ENCODE results near the gene NOL8.

Gene NOL8

DNA sequence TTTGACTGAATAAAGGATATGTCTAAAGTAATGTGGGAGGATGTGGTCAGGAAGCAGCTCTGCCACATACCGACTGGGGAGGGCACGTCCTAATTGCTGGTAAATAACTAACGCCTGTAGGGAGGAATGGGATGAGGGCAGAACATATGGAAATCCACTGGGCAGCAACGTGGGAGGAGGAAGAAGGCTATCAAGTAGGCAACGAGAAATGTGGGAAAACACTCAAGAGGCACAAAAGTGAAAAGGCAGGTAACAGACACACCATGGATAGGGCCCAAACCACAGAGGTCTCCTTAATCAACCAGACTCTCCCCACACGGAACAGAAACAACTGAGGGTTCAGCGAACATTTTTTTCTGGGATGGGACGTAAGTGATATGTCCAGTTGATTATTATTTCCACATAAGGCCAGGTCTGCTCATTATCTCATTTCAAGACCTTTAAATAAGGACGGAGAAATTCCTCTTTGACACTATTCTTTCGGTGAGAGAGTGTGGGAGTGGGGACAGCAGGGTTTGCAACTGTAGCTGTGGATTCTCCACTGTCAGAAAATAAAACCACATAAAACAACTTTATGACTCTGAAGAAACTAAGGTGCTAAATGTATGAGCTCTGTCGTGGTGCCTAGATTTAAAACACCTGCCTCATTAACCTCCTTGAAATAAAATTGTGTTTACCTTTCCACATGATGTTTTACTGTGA, 48.7 kb downstream of the NOL8 start:
- Histone ChIP-seq H3K27me3 (replicated peaks; ENCODE audit: control insufficient read depth, insufficient read depth, low read length, poor library complexity, severe bottlenecking) (no peaks in the 10 kb centered on the region), H3K9me3 (ENCODE audit: control insufficient read depth, low read length) (no peaks in the 10 kb centered on the region), H3K4me3 (ENCODE audit: insufficient read depth, low read depth, low read length, poor library complexity, severe bottlenecking) (no peak overlapping the region), H3K27ac (ENCODE audit: insufficient read depth, low read length, poor library complexity, severe bottlenecking) (no peak overlapping the region), H3K36me3 (ENCODE audit: control insufficient read depth, insufficient read depth, low read length) (peaks cover 79% of the 10 kb centered on the region), H3K4me1 (ENCODE audit: control insufficient read depth, insufficient read depth, low read length, poor library complexity, severe bottlenecking) (peaks cover 6% of the 10 kb centered on the region)
- DNase-seq = no peak

DNA sequence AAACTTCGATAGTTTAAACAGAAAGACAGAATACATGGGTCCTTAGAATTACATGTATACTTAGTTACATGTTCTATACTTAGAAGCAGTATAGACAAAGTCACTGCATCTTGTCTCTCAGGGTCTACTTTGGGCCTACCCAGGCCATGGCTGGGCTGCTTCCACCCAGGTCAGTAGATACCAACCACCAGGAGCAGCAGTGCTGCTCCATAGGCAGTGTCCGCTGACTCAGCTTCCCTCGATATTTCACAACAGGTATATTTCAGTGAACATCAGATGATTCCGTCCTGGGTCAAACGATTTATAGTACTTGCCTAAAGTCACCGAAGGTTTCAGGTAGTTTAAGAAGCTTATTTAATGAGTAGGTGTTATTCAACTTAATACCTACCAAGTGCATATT, 49.6 kb downstream of the NOL8 start:
- Histone ChIP-seq H3K4me1 (ENCODE audit: control insufficient read depth, insufficient read depth, low read length, poor library complexity, severe bottlenecking) (peaks cover 6% of the 10 kb centered on the region), H3K4me3 (ENCODE audit: insufficient read depth, low read depth, low read length, poor library complexity, severe bottlenecking) (no peak overlapping the region), H3K36me3 (ENCODE audit: control insufficient read depth, insufficient read depth, low read length) (peaks cover 79% of the 10 kb centered on the region), H3K9me3 (ENCODE audit: control insufficient read depth, low read length) (no peaks in the 10 kb centered on the region), H3K27ac (ENCODE audit: insufficient read depth, low read length, poor library complexity, severe bottlenecking) (no peak overlapping the region), H3K27me3 (replicated peaks; ENCODE audit: control insufficient read depth, insufficient read depth, low read length, poor library complexity, severe bottlenecking) (no peaks in the 10 kb centered on the region)
- no peak for DNase-seq

DNA sequence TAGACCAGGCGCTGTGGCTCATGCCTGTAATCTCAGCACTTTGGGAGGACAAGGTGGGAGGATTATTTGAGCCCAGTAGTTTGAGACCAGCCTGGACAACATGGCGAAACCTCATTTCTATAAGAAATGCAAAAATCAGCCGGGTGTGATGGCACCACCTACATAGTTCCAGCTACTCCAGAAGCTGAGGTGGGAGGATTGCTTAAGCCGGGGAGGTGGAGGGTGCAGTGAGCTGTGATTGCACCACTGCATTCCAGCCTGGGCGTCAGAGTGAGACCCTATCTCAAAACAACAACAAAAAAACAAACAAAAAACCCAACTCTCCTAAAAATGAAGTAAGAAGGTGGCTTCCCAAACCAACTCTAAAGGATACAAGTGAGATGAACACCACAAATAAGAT, 54.6 kb downstream of the NOL8 start:
- no peaks in the 10 kb centered on the region for H3K4me1 ChIP-seq (ENCODE audit: control insufficient read depth, insufficient read depth, low read length, poor library complexity, severe bottlenecking)
- H3K4me3 ChIP-seq (ENCODE audit: insufficient read depth, low read depth, low read length, poor library complexity, severe bottlenecking) = no peak overlapping the region
- no peak for DNase-seq
- H3K27me3 ChIP-seq (replicated peaks; ENCODE audit: control insufficient read depth, insufficient read depth, low read length, poor library complexity, severe bottlenecking) = no peaks in the 10 kb centered on the region
- no peak overlapping the region for H3K27ac ChIP-seq (ENCODE audit: insufficient read depth, low read length, poor library complexity, severe bottlenecking)
- peaks cover 88% of the 10 kb centered on the region for H3K36me3 ChIP-seq (ENCODE audit: control insufficient read depth, insufficient read depth, low read length)
- H3K9me3 ChIP-seq (ENCODE audit: control insufficient read depth, low read length) = no peaks in the 10 kb centered on the region

DNA sequence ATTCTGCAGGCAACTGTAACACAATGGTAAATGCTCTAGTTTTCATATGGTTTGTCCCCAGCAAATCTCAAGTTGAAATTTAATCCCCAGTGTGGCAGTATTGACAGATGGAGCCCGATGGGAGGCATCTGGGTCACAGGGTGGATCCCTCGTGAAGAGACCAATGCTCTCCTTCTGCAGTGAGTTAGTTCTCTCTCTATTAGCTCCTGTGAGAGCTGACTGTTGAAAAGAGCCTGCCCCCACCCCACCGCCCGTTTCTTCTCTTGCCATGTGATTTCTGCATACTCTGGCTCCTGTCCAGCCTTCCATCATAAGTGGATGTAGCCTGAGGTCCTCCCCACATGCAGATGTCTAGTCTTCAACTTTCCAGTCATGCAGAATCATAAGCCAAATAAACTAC, 58.7 kb downstream of the NOL8 start:
- no peak for DNase-seq
- H3K4me1 ChIP-seq (ENCODE audit: control insufficient read depth, insufficient read depth, low read length, poor library complexity, severe bottlenecking) = no peaks in the 10 kb centered on the region
- H3K36me3 ChIP-seq (ENCODE audit: control insufficient read depth, insufficient read depth, low read length) = peaks cover 91% of the 10 kb centered on the region
- H3K4me3 ChIP-seq (ENCODE audit: insufficient read depth, low read depth, low read length, poor library complexity, severe bottlenecking) = no peak overlapping the region
- H3K27me3 ChIP-seq (replicated peaks; ENCODE audit: control insufficient read depth, insufficient read depth, low read length, poor library complexity, severe bottlenecking) = no peaks in the 10 kb centered on the region
- no peaks in the 10 kb centered on the region for H3K9me3 ChIP-seq (ENCODE audit: control insufficient read depth, low read length)
- no peak overlapping the region for H3K27ac ChIP-seq (ENCODE audit: insufficient read depth, low read length, poor library complexity, severe bottlenecking)

DNA sequence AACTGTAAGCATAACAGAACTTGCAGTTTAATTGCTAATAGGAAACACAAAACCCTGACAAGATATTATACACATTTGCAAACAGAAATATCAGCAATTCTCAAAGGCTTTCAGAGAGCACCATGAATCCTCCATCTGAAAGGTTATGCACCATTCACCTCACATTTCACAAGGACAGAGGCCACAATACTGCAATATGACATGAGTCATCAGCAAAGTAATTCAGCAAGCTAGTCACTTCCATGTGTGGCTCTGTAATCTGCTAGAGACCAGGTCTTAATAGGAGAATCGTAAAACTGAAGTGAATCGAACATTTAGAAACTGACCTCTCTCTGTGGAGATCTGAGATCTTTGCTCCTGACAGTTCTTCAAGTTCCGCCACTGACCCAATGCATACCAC, 60.0 kb downstream of the NOL8 start:
- Histone ChIP-seq H3K4me3 (ENCODE audit: insufficient read depth, low read depth, low read length, poor library complexity, severe bottlenecking) (no peak overlapping the region), H3K36me3 (ENCODE audit: control insufficient read depth, insufficient read depth, low read length) (peaks cover 93% of the 10 kb centered on the region), H3K27me3 (replicated peaks; ENCODE audit: control insufficient read depth, insufficient read depth, low read length, poor library complexity, severe bottlenecking) (no peaks in the 10 kb centered on the region), H3K4me1 (ENCODE audit: control insufficient read depth, insufficient read depth, low read length, poor library complexity, severe bottlenecking) (no peaks in the 10 kb centered on the region), H3K9me3 (ENCODE audit: control insufficient read depth, low read length) (no peaks in the 10 kb centered on the region), H3K27ac (ENCODE audit: insufficient read depth, low read length, poor library complexity, severe bottlenecking) (no peak overlapping the region)
- DNase-seq = no peak

DNA sequence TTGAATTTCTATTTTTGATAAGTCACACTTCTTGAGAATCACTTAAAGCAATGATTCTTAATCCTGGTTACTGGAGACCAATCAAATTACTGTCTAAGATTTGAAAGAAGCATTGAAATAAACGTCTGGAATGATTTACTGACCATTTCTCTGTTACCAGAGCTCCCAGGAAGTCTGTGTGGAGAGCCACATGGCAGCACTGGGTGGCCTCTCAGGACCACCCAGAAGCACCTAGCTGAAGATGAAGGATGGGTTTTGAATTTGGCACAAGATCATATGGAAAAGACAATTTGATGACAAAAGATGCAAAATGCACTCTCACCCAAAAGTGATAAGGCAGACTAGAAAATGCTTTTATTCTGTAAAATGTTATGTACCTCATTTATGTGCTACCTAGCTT, 62.0 kb downstream of the NOL8 start:
- DNase-seq = no peak
- Histone ChIP-seq H3K4me1 (ENCODE audit: control insufficient read depth, insufficient read depth, low read length, poor library complexity, severe bottlenecking) (no peaks in the 10 kb centered on the region), H3K9me3 (ENCODE audit: control insufficient read depth, low read length) (no peaks in the 10 kb centered on the region), H3K27me3 (replicated peaks; ENCODE audit: control insufficient read depth, insufficient read depth, low read length, poor library complexity, severe bottlenecking) (no peaks in the 10 kb centered on the region), H3K4me3 (ENCODE audit: insufficient read depth, low read depth, low read length, poor library complexity, severe bottlenecking) (no peak overlapping the region), H3K27ac (ENCODE audit: insufficient read depth, low read length, poor library complexity, severe bottlenecking) (no peak overlapping the region), H3K36me3 (ENCODE audit: control insufficient read depth, insufficient read depth, low read length) (peaks cover 93% of the 10 kb centered on the region)

DNA sequence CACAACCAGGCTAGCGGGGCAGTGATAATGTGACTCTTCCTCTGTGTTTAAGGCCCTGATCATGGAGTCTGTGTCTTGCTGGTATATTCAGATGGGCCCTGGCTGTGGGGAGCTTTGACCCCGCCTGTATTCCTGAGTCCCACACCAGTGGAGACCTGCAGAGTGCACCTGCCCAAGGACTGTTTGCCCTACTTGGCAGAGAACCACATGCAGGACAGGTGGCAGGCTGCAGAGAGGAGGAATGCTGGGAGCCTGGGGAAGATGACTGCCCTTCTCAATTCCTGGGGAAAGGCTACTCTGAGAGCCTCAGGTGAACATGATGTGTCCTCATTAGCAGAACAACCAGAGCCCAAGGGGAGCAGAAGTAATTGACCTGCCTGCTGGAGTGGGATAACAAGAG, 67.8 kb downstream of the NOL8 start:
- Histone ChIP-seq H3K4me1 (ENCODE audit: control insufficient read depth, insufficient read depth, low read length, poor library complexity, severe bottlenecking) (no peaks in the 10 kb centered on the region), H3K27ac (ENCODE audit: insufficient read depth, low read length, poor library complexity, severe bottlenecking) (no peak overlapping the region), H3K27me3 (replicated peaks; ENCODE audit: control insufficient read depth, insufficient read depth, low read length, poor library complexity, severe bottlenecking) (no peaks in the 10 kb centered on the region), H3K36me3 (ENCODE audit: control insufficient read depth, insufficient read depth, low read length) (peaks cover 92% of the 10 kb centered on the region), H3K9me3 (ENCODE audit: control insufficient read depth, low read length) (no peaks in the 10 kb centered on the region), H3K4me3 (ENCODE audit: insufficient read depth, low read depth, low read length, poor library complexity, severe bottlenecking) (no peak overlapping the region)
- DNase-seq = no peak

DNA sequence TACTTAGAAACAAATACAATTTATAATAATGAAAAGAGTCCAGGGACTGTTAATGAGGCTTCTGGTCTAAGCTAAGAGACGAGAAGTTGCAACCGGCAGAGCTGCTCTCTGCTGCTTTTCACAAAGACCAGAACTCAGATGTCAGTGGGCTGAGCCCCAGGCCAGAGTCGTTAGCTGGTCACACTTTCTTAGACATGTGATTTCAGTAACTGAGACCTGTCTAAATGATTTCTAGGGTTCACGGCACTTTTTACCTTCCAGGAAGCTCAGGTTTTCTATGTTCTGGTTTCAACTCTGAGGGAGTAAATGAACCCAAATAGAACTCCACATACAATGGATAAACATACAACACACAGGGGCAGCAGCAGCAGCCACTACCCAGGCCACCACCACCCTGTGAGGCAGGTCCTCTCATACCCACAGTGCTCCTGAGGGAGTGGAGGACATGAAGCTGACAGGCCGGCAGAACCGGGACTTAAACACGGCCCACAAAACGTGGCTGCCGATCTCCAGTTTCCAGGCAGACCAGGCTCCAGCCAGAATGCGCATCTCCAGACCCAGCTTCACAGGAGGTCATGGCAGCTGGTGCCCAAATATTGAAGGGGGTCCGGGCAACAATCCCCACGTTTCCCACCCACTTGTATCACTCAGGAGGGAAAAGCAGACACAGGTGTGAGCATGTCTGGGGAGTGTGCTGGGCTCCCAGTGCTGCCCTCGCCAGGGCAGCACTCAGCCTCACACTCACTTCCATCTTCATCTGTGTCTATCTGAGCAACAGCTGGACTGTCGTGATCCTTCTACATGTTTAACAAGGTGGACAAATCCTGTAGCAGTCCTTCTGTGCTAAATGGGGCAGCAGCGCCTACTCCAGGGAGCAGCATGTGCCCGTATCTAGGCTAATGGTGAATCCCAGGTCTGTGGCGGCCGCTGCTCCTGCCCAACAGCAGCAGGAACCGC, 70.5 kb downstream of the NOL8 start:
- Histone ChIP-seq H3K27ac (ENCODE audit: insufficient read depth, low read length, poor library complexity, severe bottlenecking) (no peak overlapping the region), H3K27me3 (replicated peaks; ENCODE audit: control insufficient read depth, insufficient read depth, low read length, poor library complexity, severe bottlenecking) (no peaks in the 10 kb centered on the region), H3K4me1 (ENCODE audit: control insufficient read depth, insufficient read depth, low read length, poor library complexity, severe bottlenecking) (no peaks in the 10 kb centered on the region), H3K9me3 (ENCODE audit: control insufficient read depth, low read length) (no peaks in the 10 kb centered on the region), H3K4me3 (ENCODE audit: insufficient read depth, low read depth, low read length, poor library complexity, severe bottlenecking) (no peak overlapping the region), H3K36me3 (ENCODE audit: control insufficient read depth, insufficient read depth, low read length) (peaks cover 96% of the 10 kb centered on the region)
- no peak for DNase-seq

DNA sequence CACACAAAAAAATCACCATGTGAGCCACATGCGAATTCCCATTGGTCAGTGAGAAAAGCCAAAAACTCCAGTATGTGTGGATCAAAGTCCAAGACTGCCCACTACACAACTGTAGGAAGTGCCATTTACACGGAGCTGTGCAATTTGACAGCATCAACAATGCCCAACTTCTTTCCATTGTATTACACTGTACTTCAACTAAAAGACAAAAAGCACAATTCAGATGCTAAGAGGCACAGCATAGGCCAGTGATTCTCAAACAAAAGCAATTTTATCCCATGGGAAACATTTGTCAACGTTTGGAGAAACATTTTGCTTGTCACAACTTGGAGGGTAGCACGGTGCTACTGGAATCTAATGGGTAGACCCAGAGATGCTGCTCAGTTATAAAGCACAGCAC, 71.5 kb downstream of the NOL8 start:
- Histone ChIP-seq H3K4me1 (ENCODE audit: control insufficient read depth, insufficient read depth, low read length, poor library complexity, severe bottlenecking) (no peaks in the 10 kb centered on the region), H3K9me3 (ENCODE audit: control insufficient read depth, low read length) (no peaks in the 10 kb centered on the region), H3K4me3 (ENCODE audit: insufficient read depth, low read depth, low read length, poor library complexity, severe bottlenecking) (no peak overlapping the region), H3K27me3 (replicated peaks; ENCODE audit: control insufficient read depth, insufficient read depth, low read length, poor library complexity, severe bottlenecking) (no peaks in the 10 kb centered on the region), H3K27ac (ENCODE audit: insufficient read depth, low read length, poor library complexity, severe bottlenecking) (no peak overlapping the region), H3K36me3 (ENCODE audit: control insufficient read depth, insufficient read depth, low read length) (peaks cover 96% of the 10 kb centered on the region)
- no peak for DNase-seq

DNA sequence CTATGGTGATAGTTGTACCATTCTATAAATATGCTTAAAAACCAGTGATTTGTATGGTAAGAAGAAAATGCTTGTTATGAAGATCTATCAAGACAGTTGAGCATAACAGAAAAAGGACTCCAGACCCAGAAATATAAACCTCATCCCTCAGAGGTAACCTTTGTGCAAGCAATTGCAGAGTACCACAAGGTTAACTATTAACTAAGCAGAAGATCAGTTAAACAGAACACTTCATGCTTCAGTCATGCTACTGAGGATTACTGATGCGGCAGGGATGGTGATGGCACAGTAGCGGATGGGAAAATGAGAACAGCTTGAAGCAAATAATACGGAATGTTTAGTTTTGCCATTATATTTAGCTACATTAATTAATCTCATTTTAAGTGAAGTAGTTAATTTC, 77.2 kb downstream of the NOL8 start:
- H3K9me3 ChIP-seq (ENCODE audit: control insufficient read depth, low read length) = no peaks in the 10 kb centered on the region
- DNase-seq = no peak
- no peaks in the 10 kb centered on the region for H3K27me3 ChIP-seq (replicated peaks; ENCODE audit: control insufficient read depth, insufficient read depth, low read length, poor library complexity, severe bottlenecking)
- H3K4me3 ChIP-seq (ENCODE audit: insufficient read depth, low read depth, low read length, poor library complexity, severe bottlenecking) = no peak overlapping the region
- no peaks in the 10 kb centered on the region for H3K4me1 ChIP-seq (ENCODE audit: control insufficient read depth, insufficient read depth, low read length, poor library complexity, severe bottlenecking)
- H3K27ac ChIP-seq (ENCODE audit: insufficient read depth, low read length, poor library complexity, severe bottlenecking) = no peak overlapping the region
- peaks cover 96% of the 10 kb centered on the region for H3K36me3 ChIP-seq (ENCODE audit: control insufficient read depth, insufficient read depth, low read length)

Data from effector memory CD4-positive, alpha-beta T cell (primary cell).